Ishikawa (cell line): ENCODE results near the gene TCEA3.

Source experiments
- CEBPB ChIP-seq: IDR thresholded peaks from 2 replicates; pipeline ENCODE4 v1.6.1; 2012
- CREB1 ChIP-seq: IDR thresholded peaks from 2 replicates; pipeline ENCODE4 v1.6.1; 2012; ENCODE audit warnings: low read depth
- EGR1 ChIP-seq: IDR thresholded peaks from 2 replicates; pipeline ENCODE4 v1.6.1; 2012
- EP300 ChIP-seq: IDR thresholded peaks from 2 replicates; pipeline ENCODE4 v1.6.1; 2012; ENCODE audit warnings: borderline replicate concordance
- FOXM1 ChIP-seq: IDR thresholded peaks from 2 replicates; pipeline ENCODE4 v1.6.1; 2012; ENCODE audit warnings: low read depth, borderline replicate concordance
- MAX ChIP-seq: IDR thresholded peaks from 2 replicates; pipeline ENCODE4 v1.6.1; 2012
- NFIC ChIP-seq: IDR thresholded peaks from 2 replicates; pipeline ENCODE4 v1.6.1; 2012
- RAD21 ChIP-seq: IDR thresholded peaks from 2 replicates; pipeline ENCODE4 v1.6.1; 2012; ENCODE audit warnings: low read depth
- TAF1 ChIP-seq: IDR thresholded peaks from 2 replicates; pipeline ENCODE4 v1.6.1; 2012; ENCODE audit warnings: low read depth, mild to moderate bottlenecking
- TCF12 ChIP-seq: IDR thresholded peaks from 2 replicates; pipeline ENCODE4 v1.6.1; 2012; ENCODE audit warnings: low read depth
- TEAD4 ChIP-seq: IDR thresholded peaks from 2 replicates; pipeline ENCODE4 v1.6.1; 2012
- YY1 ChIP-seq: IDR thresholded peaks from 2 replicates; pipeline ENCODE4 v1.6.1; 2012; ENCODE audit warnings: low read depth
- ZBTB7A ChIP-seq: IDR thresholded peaks from 2 replicates; pipeline ENCODE4 v1.6.1; 2012; ENCODE audit warnings: low read depth
- TF ChIP-seq, protein P1 (sequence below): IDR thresholded peaks from 2 replicates; pipeline ENCODE4 v1.6.1; 2012; ENCODE audit warnings: low read depth, mild to moderate bottlenecking
- TF ChIP-seq, protein P2 (sequence below): IDR thresholded peaks from 2 replicates; pipeline ENCODE4 v1.6.1; 2012

TCEA3 gene

GRCh38 chr1:23442751-23443150 lies 18.2 kb upstream of the TCEA3 start:
- no peak for TF ChIP-seq EGR1
- no peak for TF ChIP-seq RAD21
- no peak for TF ChIP-seq TCF12
- no peak for TF ChIP-seq CREB1
- TF ChIP-seq TAF1: no peak

DNA sequence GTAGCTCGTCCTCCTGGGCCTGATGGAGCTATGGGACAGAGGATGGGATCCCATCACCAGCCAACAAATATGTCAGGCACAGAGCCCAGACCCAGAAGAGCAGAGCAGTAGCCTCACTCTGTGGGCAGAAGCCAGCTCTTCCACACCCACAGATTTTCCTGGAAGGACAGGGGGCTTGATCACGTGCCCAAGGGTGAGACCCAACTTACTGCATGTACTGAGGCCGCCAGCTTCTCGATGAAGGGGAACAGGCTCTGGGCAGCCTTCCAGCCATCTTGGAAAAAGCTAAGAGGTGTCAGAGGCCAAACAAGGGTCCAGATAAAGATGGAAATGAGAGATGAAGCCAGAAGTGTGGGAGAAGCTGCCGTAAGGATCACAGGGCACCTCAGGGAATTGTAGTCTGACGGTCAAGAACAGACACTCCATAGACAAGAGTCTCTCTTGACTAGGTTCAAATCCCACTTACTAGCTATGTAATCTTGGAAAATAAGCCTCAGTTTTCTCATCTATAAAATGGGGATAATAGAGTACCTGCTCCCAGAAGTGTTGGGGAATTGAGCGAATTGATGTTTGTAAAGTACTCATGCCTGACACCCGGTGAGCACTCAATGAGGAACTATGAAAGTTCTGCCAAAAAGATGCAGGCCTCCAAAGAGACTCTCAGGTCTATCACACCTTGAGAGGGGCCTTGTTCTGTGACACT lies 17.0 kb upstream of the TCEA3 start:
- TF ChIP-seq RAD21: no peak
- TF ChIP-seq TEAD4: no peak
- TF ChIP-seq TAF1: no peak
- TF ChIP-seq, protein P1, sequence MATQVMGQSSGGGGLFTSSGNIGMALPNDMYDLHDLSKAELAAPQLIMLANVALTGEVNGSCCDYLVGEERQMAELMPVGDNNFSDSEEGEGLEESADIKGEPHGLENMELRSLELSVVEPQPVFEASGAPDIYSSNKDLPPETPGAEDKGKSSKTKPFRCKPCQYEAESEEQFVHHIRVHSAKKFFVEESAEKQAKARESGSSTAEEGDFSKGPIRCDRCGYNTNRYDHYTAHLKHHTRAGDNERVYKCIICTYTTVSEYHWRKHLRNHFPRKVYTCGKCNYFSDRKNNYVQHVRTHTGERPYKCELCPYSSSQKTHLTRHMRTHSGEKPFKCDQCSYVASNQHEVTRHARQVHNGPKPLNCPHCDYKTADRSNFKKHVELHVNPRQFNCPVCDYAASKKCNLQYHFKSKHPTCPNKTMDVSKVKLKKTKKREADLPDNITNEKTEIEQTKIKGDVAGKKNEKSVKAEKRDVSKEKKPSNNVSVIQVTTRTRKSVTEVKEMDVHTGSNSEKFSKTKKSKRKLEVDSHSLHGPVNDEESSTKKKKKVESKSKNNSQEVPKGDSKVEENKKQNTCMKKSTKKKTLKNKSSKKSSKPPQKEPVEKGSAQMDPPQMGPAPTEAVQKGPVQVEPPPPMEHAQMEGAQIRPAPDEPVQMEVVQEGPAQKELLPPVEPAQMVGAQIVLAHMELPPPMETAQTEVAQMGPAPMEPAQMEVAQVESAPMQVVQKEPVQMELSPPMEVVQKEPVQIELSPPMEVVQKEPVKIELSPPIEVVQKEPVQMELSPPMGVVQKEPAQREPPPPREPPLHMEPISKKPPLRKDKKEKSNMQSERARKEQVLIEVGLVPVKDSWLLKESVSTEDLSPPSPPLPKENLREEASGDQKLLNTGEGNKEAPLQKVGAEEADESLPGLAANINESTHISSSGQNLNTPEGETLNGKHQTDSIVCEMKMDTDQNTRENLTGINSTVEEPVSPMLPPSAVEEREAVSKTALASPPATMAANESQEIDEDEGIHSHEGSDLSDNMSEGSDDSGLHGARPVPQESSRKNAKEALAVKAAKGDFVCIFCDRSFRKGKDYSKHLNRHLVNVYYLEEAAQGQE: no peak
- TF ChIP-seq CEBPB: no peak
- TF ChIP-seq, protein P2, sequence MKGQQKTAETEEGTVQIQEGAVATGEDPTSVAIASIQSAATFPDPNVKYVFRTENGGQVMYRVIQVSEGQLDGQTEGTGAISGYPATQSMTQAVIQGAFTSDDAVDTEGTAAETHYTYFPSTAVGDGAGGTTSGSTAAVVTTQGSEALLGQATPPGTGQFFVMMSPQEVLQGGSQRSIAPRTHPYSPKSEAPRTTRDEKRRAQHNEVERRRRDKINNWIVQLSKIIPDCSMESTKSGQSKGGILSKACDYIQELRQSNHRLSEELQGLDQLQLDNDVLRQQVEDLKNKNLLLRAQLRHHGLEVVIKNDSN: no peak
- no peak for TF ChIP-seq EGR1
- no peak for TF ChIP-seq ZBTB7A
- no peak for TF ChIP-seq CREB1
- no peak for TF ChIP-seq EP300
- TF ChIP-seq NFIC: no peak
- no peak for TF ChIP-seq FOXM1
- TF ChIP-seq MAX: no peak
- TF ChIP-seq YY1: no peak
- no peak for TF ChIP-seq TCF12

- TF ChIP-seq TAF1: no peak
- TF ChIP-seq TEAD4: no peak
- no peak for TF ChIP-seq YY1
- no peak for TF ChIP-seq EGR1
- TF ChIP-seq, protein P2: no peak
- TF ChIP-seq ZBTB7A: no peak
- TF ChIP-seq, protein P1: no peak
- TF ChIP-seq RAD21: no peak
- TF ChIP-seq CEBPB: no peak
- no peak for TF ChIP-seq EP300
- TF ChIP-seq CREB1: no peak
- TF ChIP-seq FOXM1: no peak
Measured at GRCh38 chr1:23438545-23438944, 14.0 kb upstream of the TCEA3 start.

GRCh38 chr1:23437355-23437664 lies 12.8 kb upstream of the TCEA3 start:
- TF ChIP-seq NFIC (no peak), TEAD4 (no peak), YY1 (no peak), ZBTB7A (no peak), TCF12 (no peak), CEBPB (no peak), FOXM1 (no peak), EGR1 (no peak), MAX (no peak), RAD21 (no peak), TAF1 (no peak), CREB1 (no peak), EP300 (no peak)
- TF ChIP-seq, protein P1: no peak
- TF ChIP-seq, protein P2: no peak
